HG03378 (cell line): ENCODE measurements around the gene AGAP4.
"Not testable (repeated sequence)": the region's sequence is repeated elsewhere in the genome, so short reads cannot be mapped to it uniquely, and the experiment has no call there.

Source experiments
- ATAC-seq: cut with Tn5 transposase; IDR thresholded peaks from one replicate; pipeline ENCODE4 v1.9.1; 2021; ENCODE audit warnings: mild to moderate bottlenecking, moderate library complexity; ENCODE audit not compliant: unreplicated experiment

Gene AGAP4

DNA sequence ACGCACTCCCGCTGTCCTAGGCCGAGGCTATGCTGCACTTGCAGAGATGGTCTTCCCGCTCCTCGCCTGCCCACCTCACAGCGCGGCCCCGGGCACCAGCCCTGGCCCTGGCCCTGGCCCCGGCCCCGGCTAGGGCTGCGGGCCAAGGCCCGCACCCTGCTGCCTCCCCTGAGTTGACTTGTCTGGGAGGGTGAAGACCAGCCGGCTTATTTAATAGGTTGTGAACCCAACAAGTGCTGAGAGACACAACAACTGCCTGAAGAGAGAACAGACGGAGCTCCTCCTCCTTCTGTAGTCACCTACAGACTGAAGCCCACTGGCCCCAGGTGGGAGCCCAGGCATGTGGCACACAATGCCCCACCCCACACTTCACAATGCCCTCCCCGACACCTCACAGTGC lies at the start of gene AGAP4:
Gene AGAP4 (minus strand): TSS at position 101 of the 400 bp plus-strand sequence. CDS start 153 bp downstream, outside the sequence.
- not testable (repeated sequence) for ATAC-seq

DNA sequence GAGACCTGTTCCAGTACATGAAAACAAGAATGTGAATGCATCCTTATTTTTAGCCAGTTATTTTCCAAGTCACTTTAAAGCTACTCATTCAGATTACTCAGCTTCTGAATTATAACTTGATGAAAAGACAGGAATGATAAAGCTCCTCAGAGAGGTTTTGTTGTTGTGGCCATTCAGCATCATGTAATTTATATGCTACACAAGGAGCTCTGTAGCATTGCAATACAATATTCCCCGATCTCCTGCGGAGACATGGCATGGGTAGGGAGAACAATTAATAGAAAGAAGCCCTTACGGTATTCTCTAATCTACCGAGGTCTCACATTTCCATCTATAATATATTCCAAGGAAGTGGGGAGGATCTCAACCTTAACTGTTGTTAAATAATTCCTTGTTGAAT lies 43.4 kb upstream of the AGAP4 start:
- ATAC-seq = not testable (repeated sequence)

GRCh38 chr10:45889539-45890230 lies 42.4 kb upstream of the AGAP4 start:
- ATAC-seq = not testable (repeated sequence)

DNA sequence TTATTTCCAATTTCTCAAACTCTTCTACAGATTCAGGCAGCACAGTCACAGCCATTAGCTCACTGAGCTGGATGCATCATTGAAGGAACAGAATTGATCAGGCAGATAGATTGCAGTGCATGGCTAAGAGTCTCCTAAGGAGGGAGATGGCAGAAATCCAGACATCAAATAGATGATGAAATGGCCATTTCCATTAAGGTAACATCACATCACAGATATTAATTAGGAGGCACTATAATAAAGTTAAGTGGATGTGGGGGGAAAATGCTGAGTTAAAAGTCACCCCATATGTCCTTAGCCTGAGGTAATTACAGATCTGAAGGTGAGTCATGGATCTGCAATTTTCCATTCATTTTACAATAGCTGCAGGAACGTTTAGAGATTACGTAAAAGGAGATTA lies 35.6 kb upstream of the AGAP4 start:
- ATAC-seq = not testable (repeated sequence)

GRCh38 chr10:45865404-45865803 lies 18.1 kb upstream of the AGAP4 start:
- ATAC-seq = not testable (repeated sequence)

- not testable (repeated sequence) for ATAC-seq
Observed at GRCh38 chr10:45864264-45864663, 17.0 kb upstream of the AGAP4 start.

- ATAC-seq = not testable (repeated sequence)
Observed at GRCh38 chr10:45863632-45864031, 16.3 kb upstream of the AGAP4 start.

- not testable (repeated sequence) for ATAC-seq
Observed at GRCh38 chr10:45857931-45858330, 10.6 kb upstream of the AGAP4 start.

DNA sequence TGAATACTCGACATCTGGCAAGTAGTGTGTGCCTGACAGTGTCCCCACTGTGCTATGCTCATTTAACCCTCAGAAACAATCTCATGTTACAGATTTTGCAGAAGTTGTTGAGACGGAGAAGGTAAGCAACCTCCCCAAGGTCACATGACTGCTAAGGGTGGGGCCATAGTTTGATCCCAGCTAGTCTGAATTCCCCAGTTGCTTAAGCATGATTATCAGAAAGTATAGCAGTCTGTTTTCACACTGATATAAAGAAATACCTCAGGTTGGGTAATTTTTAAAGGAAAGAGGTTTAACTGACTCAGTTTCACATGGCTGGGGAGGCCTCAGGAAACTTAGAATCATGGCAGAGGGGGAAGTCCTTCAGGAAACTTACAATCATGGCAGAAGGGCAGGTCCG lies 1.2 kb upstream of the AGAP4 start:
- not testable (repeated sequence) for ATAC-seq

- ATAC-seq = not testable (repeated sequence)
Observed at GRCh38 chr10:45822918-45823317, 24.4 kb downstream of the AGAP4 start.

DNA sequence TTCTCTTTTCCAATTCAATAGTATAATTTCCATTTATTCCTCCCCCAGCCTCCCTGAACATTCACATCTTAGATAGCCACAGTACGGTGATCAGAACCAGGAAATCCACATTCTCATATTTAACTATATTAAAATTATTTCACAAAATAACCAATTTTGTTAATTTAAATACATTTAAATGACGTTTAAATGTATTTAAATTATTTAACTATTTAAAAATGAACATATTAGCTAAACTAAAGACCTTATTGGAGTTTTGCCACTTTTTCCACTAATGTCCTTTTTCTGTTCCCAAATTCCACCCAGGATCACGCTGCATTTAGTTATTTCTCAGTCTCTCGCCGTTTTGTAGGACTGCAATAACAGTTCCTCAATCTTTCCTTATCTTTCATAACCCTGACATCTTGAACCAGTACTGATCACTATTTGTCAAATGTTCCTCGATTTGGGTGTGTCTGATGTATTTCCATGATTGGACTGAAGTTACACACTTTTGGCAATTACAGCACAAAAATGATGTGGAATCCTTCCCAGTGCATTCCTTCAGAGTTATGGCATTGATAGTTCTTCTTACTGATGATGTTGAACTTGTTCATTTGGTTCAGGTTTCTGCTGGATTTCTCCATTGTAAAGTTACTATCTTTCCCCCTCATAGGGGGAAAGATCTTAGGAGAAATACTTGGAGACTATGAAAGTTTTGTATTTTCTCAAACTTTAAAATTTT lies 27.0 kb downstream of the AGAP4 start:
- ATAC-seq = not testable (repeated sequence)

DNA sequence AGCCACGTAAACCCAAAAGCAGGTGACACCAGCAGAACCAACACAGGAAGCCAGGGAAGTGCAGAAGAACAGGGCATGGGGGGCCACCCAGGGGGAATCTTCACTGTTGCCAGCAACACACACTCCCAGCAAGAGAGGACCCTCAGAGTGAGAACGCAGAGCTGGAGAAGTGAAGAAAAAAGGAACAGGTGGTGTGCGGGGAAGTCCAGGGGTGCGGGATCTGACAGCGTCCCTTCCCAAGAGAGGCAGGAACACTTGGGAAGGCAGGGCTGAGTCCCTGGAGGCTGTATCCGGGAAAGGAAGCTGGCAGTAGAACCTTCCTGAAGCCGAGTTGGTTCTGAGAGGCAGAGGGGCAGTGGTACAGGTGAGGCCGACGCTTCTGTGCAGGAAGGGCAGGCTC lies 27.7 kb downstream of the AGAP4 start:
- ATAC-seq = no peak

DNA sequence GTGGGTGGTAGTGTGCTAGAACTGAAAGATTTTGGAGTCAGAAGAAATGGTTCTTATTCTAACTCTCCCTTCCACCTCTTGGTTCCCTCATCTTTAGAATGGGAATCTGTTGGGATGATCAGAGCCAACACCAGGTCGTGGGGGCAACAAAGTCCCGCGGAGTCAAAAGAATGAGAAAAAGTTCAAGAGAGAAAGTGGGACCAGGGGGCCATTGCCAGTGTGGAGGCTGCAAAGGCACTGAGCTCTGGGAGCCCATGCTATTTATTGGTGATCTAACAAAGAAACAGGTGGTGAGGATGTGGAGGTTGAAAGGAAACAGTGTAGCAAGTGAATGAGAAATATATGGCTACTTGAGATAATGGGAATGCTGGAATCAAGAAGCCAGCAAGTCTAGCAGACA lies 29.4 kb downstream of the AGAP4 start:
- ATAC-seq = no peak

DNA sequence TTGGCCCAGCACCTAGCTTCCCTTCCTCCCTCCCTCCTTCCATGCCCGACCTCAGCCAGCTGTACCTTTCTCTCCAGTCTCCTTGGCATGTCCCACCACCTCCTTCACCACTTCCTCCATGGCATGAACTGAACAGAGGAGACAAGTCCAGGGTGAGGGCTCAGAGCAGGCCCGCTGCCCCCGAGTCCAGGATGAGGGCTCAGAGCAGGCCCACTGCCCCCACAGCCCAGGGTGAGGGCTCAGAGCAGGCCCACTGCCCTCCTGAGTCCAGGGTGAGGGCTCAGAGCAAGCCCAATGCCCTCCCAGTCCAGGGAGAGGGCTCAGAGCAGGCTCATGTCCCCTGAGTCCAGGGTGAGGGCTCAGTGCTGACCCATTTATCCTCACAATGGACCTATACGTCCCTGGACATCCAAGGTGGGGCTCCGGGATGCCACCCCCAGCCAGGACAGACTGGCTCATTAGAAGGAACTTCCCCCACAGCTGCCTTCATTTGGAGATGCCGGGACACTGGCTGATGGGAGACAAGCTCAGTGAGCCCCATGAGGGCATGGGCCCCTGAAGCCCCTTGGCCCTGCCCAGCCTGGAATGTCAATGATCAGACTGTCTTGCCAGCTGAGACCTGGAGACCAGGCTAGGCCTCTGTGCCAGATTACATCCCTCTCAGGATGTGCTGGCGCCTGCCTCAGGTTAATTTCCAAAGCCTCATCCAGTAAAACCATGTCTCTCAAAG lies 30.0 kb downstream of the AGAP4 start:
- ATAC-seq = no peak

- not testable (repeated sequence) for ATAC-seq
Observed at GRCh38 chr10:45814146-45814545, 33.2 kb downstream of the AGAP4 start.

GRCh38 chr10:45812959-45813358 lies 34.3 kb downstream of the AGAP4 start:
- not testable (repeated sequence) for ATAC-seq

- ATAC-seq = no peak
Observed at GRCh38 chr10:45811075-45811474, 36.2 kb downstream of the AGAP4 start.

DNA sequence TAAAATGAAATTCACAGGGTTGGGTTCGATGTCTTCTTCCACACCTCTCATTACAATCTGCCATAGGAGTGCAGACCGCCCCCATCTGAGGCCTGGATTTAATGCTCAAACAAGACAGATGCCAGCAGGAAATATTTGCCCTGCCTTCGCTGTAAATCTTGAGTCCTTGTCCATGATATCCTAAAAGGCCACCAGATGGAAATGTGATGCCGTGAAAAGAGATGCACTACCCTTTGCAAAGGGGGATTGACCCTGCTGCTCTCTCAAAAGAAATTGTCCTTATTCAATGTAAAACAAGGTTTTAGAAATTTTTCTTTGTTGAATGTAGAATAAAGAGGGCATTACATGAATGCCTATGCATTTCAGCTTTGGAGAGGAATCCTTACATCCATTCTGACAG lies 37.5 kb downstream of the AGAP4 start:
- ATAC-seq = no peak

DNA sequence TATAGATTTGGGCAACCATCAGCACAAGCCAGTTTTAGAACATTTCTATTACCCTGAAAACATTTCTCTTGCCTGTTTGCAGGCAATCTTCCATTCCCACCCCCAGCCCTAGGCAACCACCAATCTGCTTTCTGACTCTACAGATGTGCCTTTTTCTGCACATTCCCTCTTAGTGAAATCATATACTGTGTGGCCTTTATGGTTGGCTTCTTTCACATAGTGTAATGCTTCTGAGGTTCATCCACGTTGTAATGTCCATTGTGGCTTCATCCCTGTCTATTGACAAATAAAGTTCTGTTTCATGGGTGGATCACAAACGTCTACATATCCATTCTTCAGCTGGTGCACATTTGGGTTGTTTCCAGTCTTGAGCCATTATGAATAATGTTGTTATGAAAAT lies 42.3 kb downstream of the AGAP4 start:
- not testable (repeated sequence) for ATAC-seq

DNA sequence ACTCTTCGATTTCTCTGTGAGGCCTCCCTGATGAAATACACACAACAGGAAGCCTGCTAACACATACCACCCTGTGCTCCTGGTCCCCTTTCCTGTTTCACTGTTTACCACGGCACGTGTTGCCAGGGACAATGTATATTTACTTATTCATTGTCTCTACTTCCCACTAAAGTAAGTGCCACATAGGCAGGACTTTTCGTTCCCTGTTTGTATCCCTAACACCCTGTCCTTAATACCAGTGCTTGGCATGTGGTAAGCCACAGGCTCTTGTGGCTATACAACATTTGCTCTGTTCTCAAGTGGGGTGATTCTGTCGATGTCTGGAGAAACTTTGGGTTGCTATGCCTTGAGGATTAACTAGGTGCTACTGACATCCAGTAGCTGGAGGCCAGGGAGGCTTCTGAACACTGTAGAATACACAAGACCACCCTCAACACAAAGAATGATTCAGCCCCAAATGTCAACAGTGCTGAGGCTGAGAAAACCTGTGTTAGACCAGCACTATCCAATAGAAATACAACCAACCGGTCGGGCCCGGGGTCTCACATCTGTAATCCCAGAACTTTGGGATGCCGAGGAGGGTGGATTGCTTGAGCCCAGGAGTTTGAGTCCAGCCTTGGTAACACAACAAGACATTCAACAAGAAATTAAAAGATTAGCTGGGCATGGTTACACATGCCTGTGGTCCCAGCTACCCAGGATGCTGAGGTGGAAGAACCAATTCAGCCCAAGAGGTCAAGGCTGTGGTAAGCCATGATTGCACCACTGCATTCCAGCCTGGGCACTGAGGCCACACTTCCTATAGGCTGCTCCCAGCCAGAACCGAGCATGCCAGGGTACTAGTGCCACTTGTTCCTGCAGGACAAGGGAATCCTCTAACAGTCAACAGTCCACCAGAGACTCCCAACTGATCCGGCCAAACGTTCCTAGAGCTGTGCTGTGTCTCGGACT lies 44.0 kb downstream of the AGAP4 start:
- ATAC-seq = not testable (repeated sequence)
